PC-9 (cell line): Measurements from ENCODE around the gene PRKACA. TPM values are rescaled to one million over a fixed set of nuclear protein-coding genes. Genes with fewer than 3 reads are reported as not detected.

Source experiments
- BruUV-seq: library from RNA; stranded (reverse); fragments of 400-500 nt; replicated peaks from 2 replicates; lab custom pipeline; 2021; lab: Mats Ljungman, UMichigan
- CTCF ChIA-PET: fragments of 300-600 bp; sonication (Branson Sonifier 250); formaldehyde crosslinking; loops from one replicate; lab custom pipeline; 2022; ENCODE audit warnings: antibody characterized with exemption; lab: Charles Lee
- POLR2A ChIA-PET: fragments of 300-600 bp; sonication (Branson Sonifier 250); formaldehyde crosslinking; loops from one replicate; lab custom pipeline; 2022; ENCODE audit warnings: antibody characterized with exemption; ENCODE audit not compliant: unreplicated experiment; lab: Charles Lee
- DNase-seq, 2 experiments: peaks; one replicate each; pipeline versions ENCODE4 v3.0.0 to v3.0.0-alpha.2; 2015 to 2022; ENCODE audit warnings: mixed read lengths in 1 of 2
- H2AFZ ChIP-seq: fragments of 200-600 bp; sonication (generic); 2 replicates; pipeline ENCODE4 v1.8.1; 2017; ENCODE audit warnings: antibody characterized with exemption
- H3F3A ChIP-seq: fragments of 200-600 bp; sonication (generic); 2 replicates; pipeline ENCODE4 v1.8.1; 2017; ENCODE audit warnings: antibody characterized with exemption, mild to moderate bottlenecking, low read depth; ENCODE audit not compliant: insufficient read depth
- H3K27ac ChIP-seq: fragments of 200-600 bp; sonication (generic); 2 replicates; pipeline ENCODE4 v1.6.1; 2016; ENCODE audit warnings: mixed run types
- H3K27me3 ChIP-seq: fragments of 200-600 bp; sonication (generic); 2 replicates; pipeline ENCODE4 v1.6.1; 2016; ENCODE audit warnings: low read depth, mixed run types; ENCODE audit not compliant: insufficient read depth
- H3K36me3 ChIP-seq: fragments of 200-600 bp; sonication (generic); 2 replicates; pipeline ENCODE4 v1.6.1; 2016; ENCODE audit warnings: low read depth, mixed run types
- H3K4me1 ChIP-seq: fragments of 200-600 bp; sonication (generic); replicated peaks from 2 replicates; pipeline ENCODE4 v1.6.1; 2016; ENCODE audit warnings: mixed run types; ENCODE audit not compliant: insufficient read depth
- H3K4me2 ChIP-seq: fragments of 200-600 bp; sonication (generic); 2 replicates; pipeline ENCODE4 v1.6.1; 2017; ENCODE audit warnings: mixed run types
- H3K4me3 ChIP-seq: fragments of 200-600 bp; sonication (generic); 2 replicates; pipeline ENCODE4 v1.6.1; 2016; ENCODE audit warnings: mixed run types
- H3K79me2 ChIP-seq: fragments of 200-600 bp; sonication (generic); 2 replicates; pipeline ENCODE4 v1.6.1; 2017; ENCODE audit warnings: low read depth, mixed run types
- H3K9me2 ChIP-seq: fragments of 200-600 bp; sonication (generic); 2 replicates; pipeline ENCODE4 v1.8.1; 2017; ENCODE audit warnings: mild to moderate bottlenecking; ENCODE audit not compliant: insufficient read depth
- H3K9me3 ChIP-seq: fragments of 200-600 bp; sonication (generic); 2 replicates; pipeline ENCODE4 v1.8.1; 2016; ENCODE audit warnings: low read depth; ENCODE audit not compliant: insufficient read depth
- H4K20me1 ChIP-seq: fragments of 200-600 bp; sonication (generic); 2 replicates; pipeline ENCODE4 v1.8.1; 2017; ENCODE audit not compliant: insufficient read depth
- EZH2 ChIP-seq: fragments of 200-600 bp; sonication (generic); IDR thresholded peaks from 2 replicates; pipeline ENCODE4 v1.8.0; 2017; ENCODE audit warnings: antibody characterized with exemption, low read depth
- intact Hi-C: fragments of 100-400 bp; cut with micrococcal nuclease; formaldehyde crosslinking; loops from one replicate; pipeline ENCODE4 v1.10.0; 2022; ENCODE audit not compliant: unreplicated experiment
- total RNA-seq: library from RNA; stranded (reverse); gene quantifications from 2 replicates; pipeline ENCODE4 v1.2.3, GENCODE V29; 2021
- TF ChIP-seq, protein P1 (sequence below): fragments of 200-600 bp; sonication (generic); conservative IDR thresholded peaks from 2 replicates; pipeline ENCODE4 v1.6.1; 2017; ENCODE audit warnings: mixed run types, antibody characterized with exemption, mild to moderate bottlenecking, moderate library complexity

The PRKACA gene
- total RNA-seq, 1 experiment from 2014 or later = 82.8 TPM

GRCh38 chr19:14089412-14089661 is 28.2 kb downstream of the PRKACA start:
- POLR2A ChIA-PET = no interaction called here
- no TSS peak for BruUV-seq
- CTCF ChIA-PET = no interaction called here
- peak overlapping the region; percentile 70; the same call in 1 of the 2 replicates for H2AFZ ChIP-seq
- H4K20me1 ChIP-seq = no peaks in the 10 kb centered on the region
- peaks cover 44% of the 10 kb centered on the region for H3F3A ChIP-seq
- no peak for DNase-seq
- H3K27me3 ChIP-seq = no peaks in the 10 kb centered on the region
- H3K9me3 ChIP-seq = peaks cover 8% of the 10 kb centered on the region; the same call in 1 of the 2 replicates
- H3K4me3 ChIP-seq = peak overlapping the region; percentile 63; the same call in 1 of the 2 replicates
- H3K36me3 ChIP-seq = no peaks in the 10 kb centered on the region; the same call in 1 of the 2 replicates
- no peaks in the 10 kb centered on the region for H3K9me2 ChIP-seq
- H3K27ac ChIP-seq = no peak overlapping the region
- H3K4me1 ChIP-seq = peaks cover 8% of the 10 kb centered on the region
- intact Hi-C loops = no loop called here
- peak overlapping the region; percentile 81 for H3K4me2 ChIP-seq
- peaks cover 6% of the 10 kb centered on the region; the same call in 1 of the 2 replicates for H3K79me2 ChIP-seq
- TF ChIP-seq, protein P1, sequence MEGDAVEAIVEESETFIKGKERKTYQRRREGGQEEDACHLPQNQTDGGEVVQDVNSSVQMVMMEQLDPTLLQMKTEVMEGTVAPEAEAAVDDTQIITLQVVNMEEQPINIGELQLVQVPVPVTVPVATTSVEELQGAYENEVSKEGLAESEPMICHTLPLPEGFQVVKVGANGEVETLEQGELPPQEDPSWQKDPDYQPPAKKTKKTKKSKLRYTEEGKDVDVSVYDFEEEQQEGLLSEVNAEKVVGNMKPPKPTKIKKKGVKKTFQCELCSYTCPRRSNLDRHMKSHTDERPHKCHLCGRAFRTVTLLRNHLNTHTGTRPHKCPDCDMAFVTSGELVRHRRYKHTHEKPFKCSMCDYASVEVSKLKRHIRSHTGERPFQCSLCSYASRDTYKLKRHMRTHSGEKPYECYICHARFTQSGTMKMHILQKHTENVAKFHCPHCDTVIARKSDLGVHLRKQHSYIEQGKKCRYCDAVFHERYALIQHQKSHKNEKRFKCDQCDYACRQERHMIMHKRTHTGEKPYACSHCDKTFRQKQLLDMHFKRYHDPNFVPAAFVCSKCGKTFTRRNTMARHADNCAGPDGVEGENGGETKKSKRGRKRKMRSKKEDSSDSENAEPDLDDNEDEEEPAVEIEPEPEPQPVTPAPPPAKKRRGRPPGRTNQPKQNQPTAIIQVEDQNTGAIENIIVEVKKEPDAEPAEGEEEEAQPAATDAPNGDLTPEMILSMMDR = peak; percentile 33; the same call in 1 of the 2 replicates
- TF ChIP-seq EZH2 = no peak

DNA sequence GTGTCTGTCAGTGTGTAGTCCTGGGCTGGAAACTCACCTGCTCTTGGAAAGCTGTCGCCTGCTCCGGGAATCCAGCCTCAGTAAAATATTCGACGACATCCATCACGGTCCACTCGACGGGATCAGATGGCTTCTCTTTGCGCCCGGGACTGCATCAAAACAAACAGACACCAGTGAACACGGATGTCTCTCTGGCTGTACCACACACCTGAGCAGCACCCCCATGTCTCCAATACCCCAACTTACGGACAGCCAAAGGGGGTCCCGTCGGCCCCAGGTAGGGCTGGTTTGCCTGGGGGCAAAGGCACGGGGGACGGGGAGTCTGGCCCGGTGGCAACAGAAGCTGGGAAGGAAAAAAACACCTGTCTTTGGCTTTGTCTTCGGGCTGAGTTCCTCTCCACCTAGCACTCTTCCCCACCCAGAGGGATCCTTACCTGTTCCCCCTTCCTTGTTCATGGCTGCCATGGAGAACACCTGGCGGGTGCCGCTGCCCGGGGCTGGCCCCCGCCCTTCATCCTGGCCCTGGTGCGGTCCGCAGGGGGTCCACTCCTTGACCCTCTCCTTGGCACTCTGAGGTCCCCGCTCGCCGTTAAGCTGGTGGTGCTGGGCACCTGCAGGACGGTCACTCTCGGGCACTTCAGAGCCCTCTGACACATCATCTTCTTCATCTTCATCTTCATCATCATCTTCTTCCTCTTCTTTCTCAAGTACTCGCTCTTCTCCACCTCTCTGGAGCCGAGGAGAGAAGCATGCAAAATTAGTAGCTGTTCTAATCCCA is 28.7 kb downstream of the PRKACA start:
- Histone ChIP-seq H3K4me2 (peak overlapping the region; percentile 81), H4K20me1 (no peaks in the 10 kb centered on the region), H3K27me3 (no peaks in the 10 kb centered on the region), H3F3A (peaks cover 45% of the 10 kb centered on the region), H3K79me2 (peaks cover 6% of the 10 kb centered on the region; the same call in 1 of the 2 replicates), H3K36me3 (no peaks in the 10 kb centered on the region; the same call in 1 of the 2 replicates), H3K4me1 (peaks cover 8% of the 10 kb centered on the region), H3K27ac (no peak overlapping the region), H3K9me3 (peaks cover 8% of the 10 kb centered on the region; the same call in 1 of the 2 replicates), H3K9me2 (no peaks in the 10 kb centered on the region), H2AFZ (peak overlapping the region; percentile 70; the same call in 1 of the 2 replicates), H3K4me3 (peak overlapping the region; percentile 63; the same call in 1 of the 2 replicates)
- intact Hi-C loops = no loop called here
- ChIA-PET CTCF (no interaction called here), POLR2A (no interaction called here)
- TSS peak; percentile 31 for BruUV-seq
- TF ChIP-seq, protein P1 = no peak
- no peak for TF ChIP-seq EZH2
- DNase-seq = no peak

- no peak overlapping the region for H3K27ac ChIP-seq
- ChIA-PET CTCF (no interaction called here), POLR2A (no interaction called here)
- H3K36me3 ChIP-seq = no peaks in the 10 kb centered on the region; the same call in 1 of the 2 replicates
- H3K79me2 ChIP-seq = peaks cover 14% of the 10 kb centered on the region
- H4K20me1 ChIP-seq = no peaks in the 10 kb centered on the region
- H3K9me3 ChIP-seq = no peaks in the 10 kb centered on the region
- H3K4me2 ChIP-seq = no peak overlapping the region
- peaks cover 38% of the 10 kb centered on the region for H3F3A ChIP-seq
- H3K9me2 ChIP-seq = no peaks in the 10 kb centered on the region
- H3K4me1 ChIP-seq = peaks cover 11% of the 10 kb centered on the region
- no TSS peak for BruUV-seq
- no peaks in the 10 kb centered on the region for H3K27me3 ChIP-seq
- no peak for DNase-seq
- H3K4me3 ChIP-seq = no peak overlapping the region
- H2AFZ ChIP-seq = no peak overlapping the region
- no peak for TF ChIP-seq EZH2
- TF ChIP-seq, protein P1 = no peak
- intact Hi-C loops = no loop called here
Measured at GRCh38 chr19:14086098-14086497, 31.5 kb downstream of the PRKACA start.
